ENCODE data around the gene XPO4.

DNA sequence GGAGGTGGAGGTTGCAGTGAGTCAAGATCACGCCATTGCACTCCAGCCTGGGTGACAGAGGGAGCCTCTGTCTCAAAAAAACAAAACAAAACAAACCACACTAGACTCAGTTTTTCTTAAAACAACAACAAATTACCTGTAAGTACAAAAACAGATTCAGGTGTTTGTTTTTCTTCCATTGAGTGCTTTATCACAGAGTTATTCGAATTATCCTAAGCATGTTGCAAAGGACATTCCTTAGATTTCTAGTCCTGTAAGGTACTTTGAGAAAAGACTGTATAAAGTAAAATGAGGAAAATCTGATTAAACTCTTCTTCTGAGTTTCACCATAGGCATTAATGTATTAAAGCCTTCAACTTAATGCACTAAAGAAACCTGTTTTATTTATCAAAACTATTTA, 126.6 kb downstream of the XPO4 start:
- TF ChIP-seq, protein P1, sequence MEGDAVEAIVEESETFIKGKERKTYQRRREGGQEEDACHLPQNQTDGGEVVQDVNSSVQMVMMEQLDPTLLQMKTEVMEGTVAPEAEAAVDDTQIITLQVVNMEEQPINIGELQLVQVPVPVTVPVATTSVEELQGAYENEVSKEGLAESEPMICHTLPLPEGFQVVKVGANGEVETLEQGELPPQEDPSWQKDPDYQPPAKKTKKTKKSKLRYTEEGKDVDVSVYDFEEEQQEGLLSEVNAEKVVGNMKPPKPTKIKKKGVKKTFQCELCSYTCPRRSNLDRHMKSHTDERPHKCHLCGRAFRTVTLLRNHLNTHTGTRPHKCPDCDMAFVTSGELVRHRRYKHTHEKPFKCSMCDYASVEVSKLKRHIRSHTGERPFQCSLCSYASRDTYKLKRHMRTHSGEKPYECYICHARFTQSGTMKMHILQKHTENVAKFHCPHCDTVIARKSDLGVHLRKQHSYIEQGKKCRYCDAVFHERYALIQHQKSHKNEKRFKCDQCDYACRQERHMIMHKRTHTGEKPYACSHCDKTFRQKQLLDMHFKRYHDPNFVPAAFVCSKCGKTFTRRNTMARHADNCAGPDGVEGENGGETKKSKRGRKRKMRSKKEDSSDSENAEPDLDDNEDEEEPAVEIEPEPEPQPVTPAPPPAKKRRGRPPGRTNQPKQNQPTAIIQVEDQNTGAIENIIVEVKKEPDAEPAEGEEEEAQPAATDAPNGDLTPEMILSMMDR (IDR thresholded peaks at IDR 0.05): no peak
- TF ChIP-seq POLR2A (IDR thresholded peaks at IDR 0.05): no peak

All from body of pancreas (tissue), 4 donors.